K562 (cell line): Measurements from ENCODE around the gene MATCAP1. TPM values are rescaled to one million over a fixed set of nuclear protein-coding genes. Genes with fewer than 3 reads are reported as not detected.
A peak's percentile ranks its signal among the peaks of the same experiment; 100 is the strongest.

ENCODE experiments used
- CHD4 ChIP-seq: fragments of 200-600 bp; sonication (generic); IDR thresholded peaks from 3 replicates; pipeline ENCODE4 v1.6.1; 2012; ENCODE audit warnings: low read depth, mild to moderate bottlenecking, mixed read lengths, low read length, inconsistent platforms; ENCODE audit not compliant: insufficient read depth, insufficient replicate concordance, poor library complexity, severe bottlenecking
- DMBX1 ChIP-seq: fragments of 250-450 bp; sonication (Bioruptor Pico); IDR thresholded peaks from 2 replicates; pipeline ENCODE4 v1.8.0; 2022; ENCODE audit warnings: inconsistent platforms, mild to moderate bottlenecking, moderate library complexity, borderline replicate concordance
- ELK1 ChIP-seq: sonication (generic); formaldehyde crosslinking; IDR thresholded peaks from 2 replicates; pipeline ENCODE4 v1.8.1; 2022; ENCODE audit warnings: missing genetic modification reagents
- HCFC1 ChIP-seq: IDR thresholded peaks from 2 replicates; pipeline ENCODE4 v1.6.1; 2012; ENCODE audit warnings: low read depth, low read length, improper control_type of control experiment
- HNRNPL ChIP-seq: fragments of 200-400 bp; formaldehyde crosslinking; IDR thresholded peaks from 2 replicates; pipeline ENCODE4 v1.6.1; 2017; ENCODE audit warnings: low read depth, mild to moderate bottlenecking, low read length
- IRF2 ChIP-seq: sonication (generic); formaldehyde crosslinking; IDR thresholded peaks from 2 replicates; pipeline ENCODE4 v1.8.1; 2022; ENCODE audit warnings: mild to moderate bottlenecking, missing genetic modification reagents
- NCOA6 ChIP-seq: fragments of 450-650 bp; IDR thresholded peaks from 2 replicates; pipeline ENCODE4 v1.6.1; 2017; ENCODE audit warnings: mild to moderate bottlenecking
- OTX1 ChIP-seq: fragments of 450-650 bp; formaldehyde crosslinking; IDR thresholded peaks from 2 replicates; pipeline ENCODE4 v1.4.0; 2022; ENCODE audit warnings: mild to moderate bottlenecking
- PHF20 ChIP-seq: fragments of 450-650 bp; IDR thresholded peaks from 2 replicates; pipeline ENCODE4 v1.6.1; 2018; ENCODE audit not compliant: partially characterized antibody
- POLR2A ChIP-seq: fragments of 450-650 bp; conservative IDR thresholded peaks from 2 replicates; pipeline ENCODE4 v1.6.1; 2016
- RFX7 ChIP-seq: fragments of 250-450 bp; sonication (Bioruptor Pico); IDR thresholded peaks from 2 replicates; pipeline ENCODE4 v1.5.1; 2021; ENCODE audit warnings: mild to moderate bottlenecking
- SLC30A9 ChIP-seq: fragments of 250-450 bp; sonication (Bioruptor Pico); IDR thresholded peaks from 2 replicates; pipeline ENCODE4 v1.8.0; 2022; ENCODE audit warnings: mild to moderate bottlenecking, moderate library complexity
- SMAD1 ChIP-seq: fragments of 150-350 bp; IDR thresholded peaks from 2 replicates; pipeline ENCODE4 v1.6.1; 2014; ENCODE audit warnings: low read length, low read depth; ENCODE audit not compliant: partially characterized antibody
- SMARCA5 ChIP-seq: fragments of 450-650 bp; IDR thresholded peaks from 2 replicates; pipeline ENCODE4 v1.6.1; 2016
- U2AF1 ChIP-seq: fragments of 200-400 bp; formaldehyde crosslinking; optimal IDR thresholded peaks from 2 replicates; pipeline ENCODE3; 2017; ENCODE audit warnings: mild to moderate bottlenecking, low read depth, low read length, moderate library complexity
- ZNF274 ChIP-seq: IDR thresholded peaks from 2 replicates; pipeline ENCODE4 v1.6.1; 2011; ENCODE audit warnings: low read depth, mild to moderate bottlenecking, low read length, moderate library complexity, borderline replicate concordance
- ZNF436 ChIP-seq: fragments of 250-450, 450-650 bp; sonication (Bioruptor Pico); formaldehyde crosslinking; IDR thresholded peaks from 2 replicates; pipeline ENCODE4 v1.7.0; 2020; ENCODE audit warnings: mild to moderate bottlenecking
- ZNF707 ChIP-seq: fragments of 250-450 bp; sonication (Bioruptor Pico); conservative IDR thresholded peaks from 2 replicates; pipeline ENCODE4 v1.8.0; 2022; ENCODE audit warnings: inconsistent platforms, mild to moderate bottlenecking, moderate library complexity
- polyA plus RNA-seq, 8 experiments: library from polyadenylated mRNA; depleted of rRNA in 4 of 8; stranded (reverse) in 5 of 8; unstranded in 3 of 8; fragments of >200 nt; fragmentation: Nextera tagmentation in 2 of 8; fragmentation: Illumina TruSeq in 1 of 8; extraction: Ambion mirVana in 2 of 8; extraction: Trizol in 1 of 8; gene quantifications; 2 replicates each; pipeline versions ENCODE4 v1.2.1 to v1.2.3, GENCODE V29; 2011 to 2014; ENCODE audit warnings: inconsistent platforms in 1 of 8, missing spikeins in 1 of 8
- total RNA-seq, 7 experiments: library from RNA; depleted of rRNA in 6 of 7; stranded (reverse); fragments of >200 nt in 6 of 7; fragmentation: Illumina TruSeq in 2 of 7; extraction: Trizol in 2 of 7; gene quantifications; 2 replicates each; pipeline versions ENCODE4 v1.2.1 to v1.2.3, GENCODE V29; 2011 to 2021; ENCODE audit warnings: low replicate concordance in 1 of 7
- TF ChIP-seq, protein P1 (sequence below): fragments of 250-450 bp; sonication (Bioruptor Pico); IDR thresholded peaks from 2 replicates; pipeline ENCODE4 v1.4.0; 2020
- TF ChIP-seq, protein P2 (sequence below): fragments of 450-650 bp; IDR thresholded peaks from 2 replicates; pipeline ENCODE4 v1.7.1; 2018; ENCODE audit warnings: mild to moderate bottlenecking, low read depth; ENCODE audit not compliant: partially characterized antibody

MATCAP1 gene
- total and polyA plus RNA-seq, 9 of the 15 experiments (the other 6 are each of a cell fraction or from before 2014, with no cell fraction given) = 3.4 to 20.5 (median 10.3) TPM

GRCh38 chr16:67183284-67183626, 508 bp downstream of the MATCAP1 start (continued):
- TF ChIP-seq PHF20 (no peak), ZNF274 (no peak), OTX1 (CRISPR knock-in tag) (0 out of 2 replicates have a peak, but pooled peaks have one; percentile 24), SLC30A9 (CRISPR knock-in tag) (no peak), SMAD1 (no peak), POLR2A (no peak), ZNF436 (CRISPR knock-in tag) (peak; percentile 77), NCOA6 (no peak), IRF2 (CRISPR knock-in tag) (no peak), HCFC1 (no peak), RFX7 (CRISPR knock-in tag) (no peak), HNRNPL (no peak), DMBX1 (CRISPR knock-in tag) (no peak), SMARCA5 (no peak), U2AF1 (no peak), ELK1 (CRISPR knock-in tag) (no peak), ZNF707 (CRISPR knock-in tag) (no peak), CHD4 (no peak)
- TF ChIP-seq, protein P1, sequence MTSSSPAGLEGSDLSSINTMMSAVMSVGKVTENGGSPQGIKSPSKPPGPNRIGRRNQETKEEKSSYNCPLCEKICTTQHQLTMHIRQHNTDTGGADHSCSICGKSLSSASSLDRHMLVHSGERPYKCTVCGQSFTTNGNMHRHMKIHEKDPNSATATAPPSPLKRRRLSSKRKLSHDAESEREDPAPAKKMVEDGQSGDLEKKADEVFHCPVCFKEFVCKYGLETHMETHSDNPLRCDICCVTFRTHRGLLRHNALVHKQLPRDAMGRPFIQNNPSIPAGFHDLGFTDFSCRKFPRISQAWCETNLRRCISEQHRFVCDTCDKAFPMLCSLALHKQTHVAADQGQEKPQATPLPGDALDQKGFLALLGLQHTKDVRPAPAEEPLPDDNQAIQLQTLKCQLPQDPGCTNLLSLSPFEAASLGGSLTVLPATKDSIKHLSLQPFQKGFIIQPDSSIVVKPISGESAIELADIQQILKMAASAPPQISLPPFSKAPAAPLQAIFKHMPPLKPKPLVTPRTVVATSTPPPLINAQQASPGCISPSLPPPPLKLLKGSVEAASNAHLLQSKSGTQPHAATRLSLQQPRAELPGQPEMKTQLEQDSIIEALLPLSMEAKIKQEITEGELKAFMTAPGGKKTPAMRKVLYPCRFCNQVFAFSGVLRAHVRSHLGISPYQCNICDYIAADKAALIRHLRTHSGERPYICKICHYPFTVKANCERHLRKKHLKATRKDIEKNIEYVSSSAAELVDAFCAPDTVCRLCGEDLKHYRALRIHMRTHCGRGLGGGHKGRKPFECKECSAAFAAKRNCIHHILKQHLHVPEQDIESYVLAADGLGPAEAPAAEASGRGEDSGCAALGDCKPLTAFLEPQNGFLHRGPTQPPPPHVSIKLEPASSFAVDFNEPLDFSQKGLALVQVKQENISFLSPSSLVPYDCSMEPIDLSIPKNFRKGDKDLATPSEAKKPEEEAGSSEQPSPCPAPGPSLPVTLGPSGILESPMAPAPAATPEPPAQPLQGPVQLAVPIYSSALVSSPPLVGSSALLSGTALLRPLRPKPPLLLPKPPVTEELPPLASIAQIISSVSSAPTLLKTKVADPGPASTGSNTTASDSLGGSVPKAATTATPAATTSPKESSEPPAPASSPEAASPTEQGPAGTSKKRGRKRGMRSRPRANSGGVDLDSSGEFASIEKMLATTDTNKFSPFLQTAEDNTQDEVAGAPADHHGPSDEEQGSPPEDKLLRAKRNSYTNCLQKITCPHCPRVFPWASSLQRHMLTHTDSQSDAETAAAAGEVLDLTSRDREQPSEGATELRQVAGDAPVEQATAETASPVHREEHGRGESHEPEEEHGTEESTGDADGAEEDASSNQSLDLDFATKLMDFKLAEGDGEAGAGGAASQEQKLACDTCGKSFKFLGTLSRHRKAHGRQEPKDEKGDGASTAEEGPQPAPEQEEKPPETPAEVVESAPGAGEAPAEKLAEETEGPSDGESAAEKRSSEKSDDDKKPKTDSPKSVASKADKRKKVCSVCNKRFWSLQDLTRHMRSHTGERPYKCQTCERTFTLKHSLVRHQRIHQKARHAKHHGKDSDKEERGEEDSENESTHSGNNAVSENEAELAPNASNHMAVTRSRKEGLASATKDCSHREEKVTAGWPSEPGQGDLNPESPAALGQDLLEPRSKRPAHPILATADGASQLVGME (CRISPR knock-in tag) = no peak
- TF ChIP-seq, protein P2, sequence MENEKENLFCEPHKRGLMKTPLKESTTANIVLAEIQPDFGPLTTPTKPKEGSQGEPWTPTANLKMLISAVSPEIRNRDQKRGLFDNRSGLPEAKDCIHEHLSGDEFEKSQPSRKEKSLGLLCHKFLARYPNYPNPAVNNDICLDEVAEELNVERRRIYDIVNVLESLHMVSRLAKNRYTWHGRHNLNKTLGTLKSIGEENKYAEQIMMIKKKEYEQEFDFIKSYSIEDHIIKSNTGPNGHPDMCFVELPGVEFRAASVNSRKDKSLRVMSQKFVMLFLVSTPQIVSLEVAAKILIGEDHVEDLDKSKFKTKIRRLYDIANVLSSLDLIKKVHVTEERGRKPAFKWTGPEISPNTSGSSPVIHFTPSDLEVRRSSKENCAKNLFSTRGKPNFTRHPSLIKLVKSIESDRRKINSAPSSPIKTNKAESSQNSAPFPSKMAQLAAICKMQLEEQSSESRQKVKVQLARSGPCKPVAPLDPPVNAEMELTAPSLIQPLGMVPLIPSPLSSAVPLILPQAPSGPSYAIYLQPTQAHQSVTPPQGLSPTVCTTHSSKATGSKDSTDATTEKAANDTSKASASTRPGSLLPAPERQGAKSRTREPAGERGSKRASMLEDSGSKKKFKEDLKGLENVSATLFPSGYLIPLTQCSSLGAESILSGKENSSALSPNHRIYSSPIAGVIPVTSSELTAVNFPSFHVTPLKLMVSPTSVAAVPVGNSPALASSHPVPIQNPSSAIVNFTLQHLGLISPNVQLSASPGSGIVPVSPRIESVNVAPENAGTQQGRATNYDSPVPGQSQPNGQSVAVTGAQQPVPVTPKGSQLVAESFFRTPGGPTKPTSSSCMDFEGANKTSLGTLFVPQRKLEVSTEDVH = no peak
